AG04450 (cell line): Measurements from ENCODE around the gene COL19A1. TPM values are rescaled to one million over a fixed set of nuclear protein-coding genes. Genes with fewer than 3 reads are reported as not detected.

Source experiments
- CTCF ChIA-PET: fragments of 300-600, 350-600 bp; formaldehyde crosslinking; extraction: SDS; loops from one replicate; lab custom pipeline; 2022; ENCODE audit warnings: antibody characterized with exemption, inconsistent platforms; lab: Charles Lee
- POLR2A ChIA-PET: fragments of 350-600 bp; formaldehyde crosslinking; extraction: SDS; loops from one replicate; lab custom pipeline; 2021; ENCODE audit warnings: antibody characterized with exemption, inconsistent platforms; lab: Yijun Ruan, JAX
- DNase-seq: peaks from one replicate; pipeline ENCODE4 v3.0.0-alpha.2; 2011; ENCODE audit warnings: low read depth, low spot score
- H3K27ac ChIP-seq: one replicate; pipeline ENCODE4 v1.5.1; 2012; ENCODE audit warnings: low read depth, low read length, control low read depth
- H3K27me3 ChIP-seq: one replicate; pipeline ENCODE4 v1.6.0; 2012; ENCODE audit warnings: low read length; ENCODE audit not compliant: control insufficient read depth, insufficient read depth
- H3K4me3 ChIP-seq: 2 replicates; pipeline ENCODE4 v1.5.1; 2011; ENCODE audit warnings: mild to moderate bottlenecking, low read depth, low read length, control low read depth
- H3K9me3 ChIP-seq: 2 replicates; pipeline ENCODE4 v1.5.1; 2012; ENCODE audit warnings: low read length; ENCODE audit not compliant: control insufficient read depth, insufficient read depth
- CTCF ChIP-seq: IDR thresholded peaks from 2 replicates; pipeline ENCODE4 v1.5.1; 2011; ENCODE audit warnings: low read depth, low read length, control low read depth, inconsistent platforms
- polyA plus RNA-seq: library from polyadenylated mRNA; depleted of rRNA; stranded (reverse); fragments of >200 nt; gene quantifications from 2 replicates; pipeline ENCODE4 v1.2.3, GENCODE V29; 2011

Gene COL19A1
- polyA plus RNA-seq, 1 experiment, result 0.09 TPM

- DNase-seq, result no peak
- TF ChIP-seq CTCF, result no peak
- H3K9me3 ChIP-seq, result no peaks in the 10 kb centered on the region
- H3K27ac ChIP-seq, result no peak overlapping the region
- CTCF ChIA-PET, result no interaction called here
- H3K27me3 ChIP-seq, result no peaks in the 10 kb centered on the region
- POLR2A ChIA-PET, result no interaction called here
- no peak overlapping the region for H3K4me3 ChIP-seq
Measured at GRCh38 chr6:70194421-70194820, 328.1 kb downstream of the COL19A1 start.

- Histone ChIP-seq H3K9me3 (no peaks in the 10 kb centered on the region), H3K27me3 (no peaks in the 10 kb centered on the region), H3K27ac (no peak overlapping the region), H3K4me3 (no peak overlapping the region)
- POLR2A ChIA-PET, result no interaction called here
- DNase-seq, result no peak
- CTCF ChIA-PET, result no interaction called here
- no peak for TF ChIP-seq CTCF
Measured at GRCh38 chr6:70196531-70196930, 330.2 kb downstream of the COL19A1 start.

- no peak for DNase-seq
- no peak overlapping the region for H3K27ac ChIP-seq
- no peaks in the 10 kb centered on the region for H3K27me3 ChIP-seq
- ChIA-PET CTCF (no interaction called here), POLR2A (no interaction called here)
- H3K4me3 ChIP-seq, result no peak overlapping the region
- no peak for TF ChIP-seq CTCF
- no peaks in the 10 kb centered on the region for H3K9me3 ChIP-seq
Measured at GRCh38 chr6:70198785-70199184, 332.4 kb downstream of the COL19A1 start.

- POLR2A ChIA-PET, result no interaction called here
- Histone ChIP-seq H3K27ac (no peak overlapping the region), H3K27me3 (no peaks in the 10 kb centered on the region), H3K4me3 (no peak overlapping the region), H3K9me3 (no peaks in the 10 kb centered on the region)
- DNase-seq, result no peak
- TF ChIP-seq CTCF, result no peak
- CTCF ChIA-PET, result interaction anchor here (0.8 to 1.9 kb wide), 3 partner anchors 11 to 15 kb away, joined by 3 to 10 read pairs (median 3); no protein-coding TSS in a partner anchor
Measured at GRCh38 chr6:70208235-70208790, 342.0 kb downstream of the COL19A1 start.

GRCh38 chr6:70210462-70210861 is 344.1 kb downstream of the COL19A1 start:
- ChIA-PET CTCF (interaction anchor here (2.8 kb wide), 1 partner anchor 11 kb away, joined by 18 read pairs; no protein-coding TSS in a partner anchor), POLR2A (no interaction called here)
- no peaks in the 10 kb centered on the region for H3K9me3 ChIP-seq
- H3K4me3 ChIP-seq, result no peak overlapping the region
- TF ChIP-seq CTCF, result peak; percentile 35
- no peak for DNase-seq
- no peaks in the 10 kb centered on the region for H3K27me3 ChIP-seq
- H3K27ac ChIP-seq, result no peak overlapping the region
